ENCODE measurements around the gene RNF148. TPM values are rescaled to one million over a fixed set of nuclear protein-coding genes. Genes with fewer than 3 reads are reported as not detected.

Gene RNF148
- total RNA-seq, 2 donors from 2014 or later, result 0.95 TPM; not detected in 1

DNA sequence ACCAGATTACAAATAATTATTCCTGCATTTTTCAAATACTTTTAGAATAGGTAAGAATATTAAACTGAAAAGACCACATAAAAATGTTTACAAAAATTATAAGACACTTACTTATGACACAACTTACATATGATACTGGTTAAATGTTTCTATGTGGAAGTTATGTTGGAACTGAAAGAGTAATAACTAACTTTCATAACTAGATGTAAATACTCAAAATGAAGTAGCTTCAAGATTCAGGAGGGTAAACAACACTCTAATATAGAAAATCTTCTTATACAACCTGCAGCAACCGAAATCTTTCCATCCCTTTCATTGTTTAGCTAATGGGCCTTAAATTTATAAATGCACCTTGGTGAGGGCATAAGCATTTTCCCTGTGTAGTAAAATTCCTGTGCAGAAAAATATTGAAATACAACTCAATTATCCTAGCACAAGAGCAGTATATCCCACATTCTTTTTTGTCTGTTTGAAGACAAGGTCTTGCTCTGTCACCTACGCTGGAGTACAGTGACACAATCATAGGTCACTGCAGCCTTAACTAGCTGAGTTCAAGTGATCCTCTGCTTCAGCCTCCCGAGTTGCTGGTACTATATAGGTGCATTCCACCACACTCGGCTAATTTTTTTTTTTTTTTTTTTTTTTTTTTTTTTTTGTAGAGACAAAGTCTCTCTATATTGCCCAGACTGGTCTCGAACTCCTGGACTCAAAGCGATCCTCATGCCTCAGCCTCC, 14.8 kb upstream of the RNF148 start:
- Histone ChIP-seq H3K27ac (ENCODE audit: low read depth, low read length) (no peak overlapping the region), H3K9ac (ENCODE audit: extremely low read depth, low read length, poor library complexity, severe bottlenecking) (no peak overlapping the region), H3K4me3 (ENCODE audit: low read length) (no peak overlapping the region), H3K4me1 (ENCODE audit: control insufficient read depth, insufficient read depth, low read length) (peaks cover 6% of the 10 kb centered on the region), H3K9me3 (ENCODE audit: control insufficient read depth, low read length) (no peaks in the 10 kb centered on the region), H3K36me3 (ENCODE audit: control insufficient read depth, insufficient read depth, low read length) (no peaks in the 10 kb centered on the region), H3K27me3 (ENCODE audit: control insufficient read depth, insufficient read depth, low read length, poor library complexity, severe bottlenecking) (no peaks in the 10 kb centered on the region)
- 86 to 91% methylated on average over 1 to 6 of the region's 6 CpGs for WGBS, 2 experiments (ENCODE audit: insufficient coverage in 1 of 2, insufficient read length in 1 of 2)
- no peaks in the 10 kb centered on the region for H3K36me3 Mint-ChIP-seq (ENCODE audit: low read depth)
- H3K4me1 Mint-ChIP-seq, result peaks cover 26% of the 10 kb centered on the region
- H3K27me3 Mint-ChIP-seq (ENCODE audit: insufficient read depth), result no peaks in the 10 kb centered on the region
- no peak overlapping the region for H3K4me3 Mint-ChIP-seq
- H3K9me3 Mint-ChIP-seq, result peaks cover 1% of the 10 kb centered on the region
- H3K27ac Mint-ChIP-seq, result no peak overlapping the region
- no peak for DNase-seq
- TF ChIP-seq, protein P1, sequence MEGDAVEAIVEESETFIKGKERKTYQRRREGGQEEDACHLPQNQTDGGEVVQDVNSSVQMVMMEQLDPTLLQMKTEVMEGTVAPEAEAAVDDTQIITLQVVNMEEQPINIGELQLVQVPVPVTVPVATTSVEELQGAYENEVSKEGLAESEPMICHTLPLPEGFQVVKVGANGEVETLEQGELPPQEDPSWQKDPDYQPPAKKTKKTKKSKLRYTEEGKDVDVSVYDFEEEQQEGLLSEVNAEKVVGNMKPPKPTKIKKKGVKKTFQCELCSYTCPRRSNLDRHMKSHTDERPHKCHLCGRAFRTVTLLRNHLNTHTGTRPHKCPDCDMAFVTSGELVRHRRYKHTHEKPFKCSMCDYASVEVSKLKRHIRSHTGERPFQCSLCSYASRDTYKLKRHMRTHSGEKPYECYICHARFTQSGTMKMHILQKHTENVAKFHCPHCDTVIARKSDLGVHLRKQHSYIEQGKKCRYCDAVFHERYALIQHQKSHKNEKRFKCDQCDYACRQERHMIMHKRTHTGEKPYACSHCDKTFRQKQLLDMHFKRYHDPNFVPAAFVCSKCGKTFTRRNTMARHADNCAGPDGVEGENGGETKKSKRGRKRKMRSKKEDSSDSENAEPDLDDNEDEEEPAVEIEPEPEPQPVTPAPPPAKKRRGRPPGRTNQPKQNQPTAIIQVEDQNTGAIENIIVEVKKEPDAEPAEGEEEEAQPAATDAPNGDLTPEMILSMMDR (conservative IDR thresholded peaks at IDR 0.05), result no peak

DNA sequence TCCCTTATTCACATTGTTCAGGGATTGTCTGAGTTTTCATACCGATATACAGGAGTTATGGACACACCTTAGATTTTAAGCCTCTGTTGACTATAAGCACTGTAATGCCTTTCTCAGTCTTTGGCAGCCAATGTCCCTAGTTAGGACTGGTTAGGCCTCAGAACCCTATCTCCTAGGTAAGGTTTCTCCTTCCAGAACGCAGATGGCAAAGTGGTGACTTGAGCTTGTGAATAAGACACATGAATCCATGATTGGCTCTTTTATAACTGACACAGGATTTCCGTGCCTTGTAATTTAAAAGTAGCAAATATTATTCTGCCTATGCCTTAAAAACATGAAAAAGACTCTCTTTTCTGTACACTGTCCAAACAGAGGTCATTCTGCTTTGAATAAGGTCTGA, 12.5 kb upstream of the RNF148 start:
- H3K27ac ChIP-seq (ENCODE audit: low read depth, low read length), result no peak overlapping the region
- no peaks in the 10 kb centered on the region for H3K27me3 ChIP-seq (ENCODE audit: control insufficient read depth, insufficient read depth, low read length, poor library complexity, severe bottlenecking)
- H3K4me1 ChIP-seq (ENCODE audit: control insufficient read depth, insufficient read depth, low read length), result peaks cover 6% of the 10 kb centered on the region
- no peaks in the 10 kb centered on the region for H3K9me3 Mint-ChIP-seq
- TF ChIP-seq, protein P1 (conservative IDR thresholded peaks at IDR 0.05), result no peak
- H3K4me3 ChIP-seq (ENCODE audit: low read length), result no peak overlapping the region
- peaks cover 26% of the 10 kb centered on the region for H3K4me1 Mint-ChIP-seq
- no peaks in the 10 kb centered on the region for H3K27me3 Mint-ChIP-seq (ENCODE audit: insufficient read depth)
- no peaks in the 10 kb centered on the region for H3K36me3 Mint-ChIP-seq (ENCODE audit: low read depth)
- no peak overlapping the region for H3K27ac Mint-ChIP-seq
- no peaks in the 10 kb centered on the region for H3K36me3 ChIP-seq (ENCODE audit: control insufficient read depth, insufficient read depth, low read length)
- no peak overlapping the region for H3K9ac ChIP-seq (ENCODE audit: extremely low read depth, low read length, poor library complexity, severe bottlenecking)
- WGBS, 2 experiments (ENCODE audit: insufficient coverage in 1 of 2, insufficient read length in 1 of 2), result 94 to 100% methylated on average over 3 of the region's 3 CpGs
- no peaks in the 10 kb centered on the region for H3K9me3 ChIP-seq (ENCODE audit: control insufficient read depth, low read length)
- H3K4me3 Mint-ChIP-seq, result no peak overlapping the region
- DNase-seq, result no peak

DNA sequence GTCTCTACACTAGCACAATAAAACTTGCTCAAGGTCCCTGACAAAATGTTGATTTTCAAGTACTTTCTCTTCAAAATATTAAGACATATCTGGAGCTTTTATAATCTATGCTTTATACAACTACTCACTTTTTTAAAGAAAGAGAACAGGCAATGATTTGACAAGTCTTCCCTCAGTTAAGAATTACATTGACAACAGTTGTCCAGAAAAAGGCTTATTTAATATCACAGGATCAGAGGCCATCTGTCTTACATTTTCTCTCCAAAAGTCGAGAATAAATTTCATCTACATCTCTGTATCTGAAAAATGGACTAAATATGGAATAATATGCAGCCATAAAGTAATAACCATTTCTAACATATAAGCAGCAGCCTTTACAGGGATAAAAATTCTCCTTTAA, 8.2 kb upstream of the RNF148 start:
- no peak for DNase-seq
- Histone ChIP-seq H3K9ac (ENCODE audit: extremely low read depth, low read length, poor library complexity, severe bottlenecking) (no peak overlapping the region), H3K27ac (ENCODE audit: low read depth, low read length) (no peak overlapping the region), H3K27me3 (ENCODE audit: control insufficient read depth, insufficient read depth, low read length, poor library complexity, severe bottlenecking) (no peaks in the 10 kb centered on the region), H3K9me3 (ENCODE audit: control insufficient read depth, low read length) (no peaks in the 10 kb centered on the region), H3K4me1 (ENCODE audit: control insufficient read depth, insufficient read depth, low read length) (no peaks in the 10 kb centered on the region), H3K4me3 (ENCODE audit: low read length) (no peak overlapping the region), H3K36me3 (ENCODE audit: control insufficient read depth, insufficient read depth, low read length) (no peaks in the 10 kb centered on the region)
- no peaks in the 10 kb centered on the region for H3K9me3 Mint-ChIP-seq
- H3K36me3 Mint-ChIP-seq (ENCODE audit: low read depth), result no peaks in the 10 kb centered on the region
- TF ChIP-seq, protein P1 (conservative IDR thresholded peaks at IDR 0.05), result no peak
- H3K27me3 Mint-ChIP-seq (ENCODE audit: insufficient read depth), result no peaks in the 10 kb centered on the region
- peaks cover 10% of the 10 kb centered on the region for H3K4me1 Mint-ChIP-seq
- H3K27ac Mint-ChIP-seq, result no peak overlapping the region
- no CpG with 5 or more reads among the region's 1 CpG for WGBS, 2 experiments (ENCODE audit: insufficient coverage in 1 of 2, insufficient read length in 1 of 2)
- no peak overlapping the region for H3K4me3 Mint-ChIP-seq
